HepG2 (cell line): Measurements from ENCODE around the gene SH2B2. TPM values are rescaled to one million over a fixed set of nuclear protein-coding genes. Genes with fewer than 3 reads are reported as not detected.

Experiments used
- BCL3 ChIP-seq: sonication (generic); formaldehyde crosslinking; IDR thresholded peaks from 2 replicates; pipeline ENCODE4 v1.5.1; 2020; ENCODE audit warnings: mild to moderate bottlenecking, missing genetic modification reagents, moderate library complexity
- CBFB ChIP-seq: sonication (generic); formaldehyde crosslinking; IDR thresholded peaks from 2 replicates; pipeline ENCODE4 v1.4.0; 2020; ENCODE audit warnings: missing genetic modification reagents
- FOXC1 ChIP-seq: sonication (generic); formaldehyde crosslinking; IDR thresholded peaks from 2 replicates; pipeline ENCODE4 v1.8.0; 2022; ENCODE audit warnings: mild to moderate bottlenecking, missing genetic modification reagents, borderline replicate concordance
- GZF1 ChIP-seq: sonication (generic); formaldehyde crosslinking; IDR thresholded peaks from 2 replicates; pipeline ENCODE4 v1.5.1; 2020; ENCODE audit warnings: mild to moderate bottlenecking, missing genetic modification reagents
- HMG20B ChIP-seq: conservative IDR thresholded peaks from 2 replicates; pipeline ENCODE4 v1.6.1; 2016; ENCODE audit warnings: missing genetic modification reagents, missing compliant biosample characterization
- HOXA5 ChIP-seq: sonication (generic); formaldehyde crosslinking; IDR thresholded peaks from 2 replicates; pipeline ENCODE4 v1.4.0; 2020; ENCODE audit warnings: missing genetic modification reagents
- IKZF4 ChIP-seq: sonication (generic); formaldehyde crosslinking; IDR thresholded peaks from 2 replicates; pipeline ENCODE4 v1.5.1; 2020; ENCODE audit warnings: borderline replicate concordance, mild to moderate bottlenecking, low read depth, missing genetic modification reagents; ENCODE audit errors: not compliant biosample characterization
- MLX ChIP-seq: IDR thresholded peaks from 2 replicates; pipeline ENCODE4 v1.6.1; 2016
- NR2C2 ChIP-seq: sonication (generic); formaldehyde crosslinking; IDR thresholded peaks from 2 replicates; pipeline ENCODE4 v1.4.0; 2020; ENCODE audit warnings: missing genetic modification reagents, mild to moderate bottlenecking, moderate library complexity, borderline replicate concordance
- PITX1 ChIP-seq: sonication (generic); formaldehyde crosslinking; IDR thresholded peaks from 2 replicates; pipeline ENCODE4 v1.5.1; 2020; ENCODE audit warnings: mild to moderate bottlenecking, missing genetic modification reagents
- SP1 ChIP-seq, 2 experiments: fragments of 450-650 bp in 1 of 2; sonication (generic) in 1 of 2; formaldehyde crosslinking in 1 of 2; IDR thresholded peaks; 2 replicates each; pipeline versions ENCODE4 v1.4.0 to v1.6.1; 2016 to 2020; ENCODE audit warnings: missing genetic modification reagents in 1 of 2
- USF2 ChIP-seq, 2 experiments: sonication (generic) in 1 of 2; formaldehyde crosslinking in 1 of 2; IDR thresholded peaks; 2 replicates each; pipeline versions ENCODE4 v1.5.1 to v1.6.1; 2011 to 2020; ENCODE audit warnings: borderline replicate concordance in 1 of 2, low read depth in 1 of 2, low read length in 1 of 2, mild to moderate bottlenecking in 1 of 2, missing genetic modification reagents in 1 of 2, moderate library complexity in 1 of 2
- ZBTB38 ChIP-seq: sonication (generic); formaldehyde crosslinking; IDR thresholded peaks from 2 replicates; pipeline ENCODE4 v1.5.1; 2020; ENCODE audit warnings: mild to moderate bottlenecking, missing genetic modification reagents
- ZMAT5 ChIP-seq: sonication (generic); formaldehyde crosslinking; IDR thresholded peaks from 2 replicates; pipeline ENCODE4 v1.5.0; 2020; ENCODE audit warnings: mild to moderate bottlenecking, low read depth, missing genetic modification reagents, borderline replicate concordance
- ZNF12 ChIP-seq: sonication (generic); formaldehyde crosslinking; IDR thresholded peaks from 2 replicates; pipeline ENCODE4 v1.5.0; 2020; ENCODE audit warnings: missing genetic modification reagents
- ZNF382 ChIP-seq: sonication (generic); formaldehyde crosslinking; IDR thresholded peaks from 2 replicates; pipeline ENCODE4 v1.5.0; 2020; ENCODE audit warnings: missing genetic modification reagents, mild to moderate bottlenecking, borderline replicate concordance
- ZNF512 ChIP-seq: sonication (generic); formaldehyde crosslinking; IDR thresholded peaks from 2 replicates; pipeline ENCODE4 v1.4.0; 2020; ENCODE audit warnings: mild to moderate bottlenecking, missing genetic modification reagents
- ZNF670 ChIP-seq: sonication (generic); formaldehyde crosslinking; IDR thresholded peaks from 2 replicates; pipeline ENCODE4 v1.8.0; 2022; ENCODE audit warnings: mild to moderate bottlenecking, missing genetic modification reagents, borderline replicate concordance
- ZNF713 ChIP-seq: sonication (generic); formaldehyde crosslinking; IDR thresholded peaks from 2 replicates; pipeline ENCODE4 v1.4.0; 2020; ENCODE audit warnings: mild to moderate bottlenecking, missing genetic modification reagents
- ZNF839 ChIP-seq: sonication (generic); formaldehyde crosslinking; IDR thresholded peaks from 2 replicates; pipeline ENCODE4 v1.4.0; 2020; ENCODE audit warnings: missing genetic modification reagents, mild to moderate bottlenecking, borderline replicate concordance
- ZSCAN12 ChIP-seq: sonication (generic); formaldehyde crosslinking; IDR thresholded peaks from 2 replicates; pipeline ENCODE4 v1.9.0; 2021; ENCODE audit warnings: mild to moderate bottlenecking, missing genetic modification reagents
- ZSCAN31 ChIP-seq: sonication (generic); formaldehyde crosslinking; IDR thresholded peaks from 2 replicates; pipeline ENCODE4 v1.5.0; 2020; ENCODE audit warnings: low read depth, mild to moderate bottlenecking, missing genetic modification reagents
- polyA plus RNA-seq, 8 experiments: library from polyadenylated mRNA; depleted of rRNA in 3 of 8; stranded (reverse) in 7 of 8; unstranded in 1 of 8; fragments of >200 nt; fragmentation: Illumina TruSeq in 4 of 8; extraction: Trizol in 4 of 8; gene quantifications; 2 replicates each; pipeline versions ENCODE4 v1.2.1 to v1.2.3, GENCODE V29; 2011 to 2016; ENCODE audit warnings: low read depth in 4 of 8, missing spikeins in 1 of 8, mixed read lengths in 1 of 8; ENCODE audit not compliant: insufficient read depth in 1 of 8
- total RNA-seq, 5 experiments: library from RNA; depleted of rRNA; stranded (reverse); fragments of >200 nt; fragmentation: Illumina TruSeq; extraction: Trizol; gene quantifications; 2 replicates each; pipeline ENCODE4 v1.2.3, GENCODE V29; 2016; ENCODE audit warnings: low read depth in 1 of 5

SH2B2 gene
- total and polyA plus RNA-seq, 2 of the 13 experiments (the other 11 are each of a cell fraction or from before 2014, with no cell fraction given): 0.46 to 1.3 TPM

GRCh38 chr7:102272075-102272916, 14.4 kb upstream of the SH2B2 start (continued):
- TF ChIP-seq ZSCAN12 (CRISPR knock-in tag): no peak
- no peak for TF ChIP-seq ZNF670 (CRISPR knock-in tag)
- no peak for TF ChIP-seq GZF1 (CRISPR knock-in tag)
- TF ChIP-seq ZSCAN31 (CRISPR knock-in tag): 0 out of 2 replicates have a peak, but pooled peaks have one; percentile 53
- TF ChIP-seq HMG20B (CRISPR knock-in tag): no peak
- no peak for TF ChIP-seq ZNF839
- TF ChIP-seq HOXA5 (CRISPR knock-in tag): no peak
- no peak for TF ChIP-seq ZNF382 (CRISPR knock-in tag)
- no peak for TF ChIP-seq IKZF4 (CRISPR knock-in tag)
- TF ChIP-seq BCL3: no peak
- TF ChIP-seq USF2 (IDR thresholded peaks at IDR 0.05; ENCODE audit: low read depth, low read length): no peak
- no peak for TF ChIP-seq USF2 (CRISPR knock-in tag; IDR thresholded peaks at IDR 0.05; ENCODE audit: borderline replicate concordance)
- 0 out of 2 replicates have a peak, but pooled peaks have one; percentile 49 for TF ChIP-seq NR2C2 (CRISPR knock-in tag)
- TF ChIP-seq ZNF512 (CRISPR knock-in tag): no peak
- TF ChIP-seq ZNF713 (CRISPR knock-in tag): no peak
- TF ChIP-seq SP1 (IDR thresholded peaks at IDR 0.05): no peak
- TF ChIP-seq SP1 (CRISPR knock-in tag; IDR thresholded peaks at IDR 0.05): peak; percentile 37; the same call in 1 of the 2 replicates
- no peak for TF ChIP-seq ZMAT5 (CRISPR knock-in tag)
- TF ChIP-seq MLX (CRISPR knock-in tag): no peak
- peak; percentile 70; the same call in 1 of the 2 replicates for TF ChIP-seq ZBTB38 (CRISPR knock-in tag)
- TF ChIP-seq FOXC1 (CRISPR knock-in tag): 0 out of 2 replicates have a peak, but pooled peaks have one; percentile 31
- no peak for TF ChIP-seq PITX1 (CRISPR knock-in tag)
- TF ChIP-seq ZNF12: no peak
- no peak for TF ChIP-seq CBFB (CRISPR knock-in tag)
